ENCODE data around the gene AKR1A1. TPM values are rescaled to one million over a fixed set of nuclear protein-coding genes. Genes with fewer than 3 reads are reported as not detected.

Gene AKR1A1
- total RNA-seq, 2 experiments from 2014 or later: 25.3 to 31.0 TPM

GRCh38 chr1:45535988-45536766 is 14.4 kb upstream of the AKR1A1 start:
- Histone ChIP-seq H3K27ac (ENCODE audit: low read depth in 1 of 2, low read length in 2 of 2) (no peak overlapping the region), H3K9me3 (ENCODE audit: control insufficient read depth in 1 of 2, insufficient read depth in 1 of 2, low read length in 2 of 2) (no peaks in the 10 kb centered on the region), H3K27me3 (ENCODE audit: control insufficient read depth in 1 of 2, insufficient read depth in 2 of 2, low read length in 2 of 2) (no peaks in the 10 kb centered on the region), H3K4me1 (ENCODE audit: insufficient read depth, low read length) (no peaks in the 10 kb centered on the region), H3K4me3 (ENCODE audit: low read length) (no peak overlapping the region), H3K36me3 (ENCODE audit: insufficient read depth, low read length) (no peaks in the 10 kb centered on the region)
- no peaks in the 10 kb centered on the region for H3K36me3 Mint-ChIP-seq (ENCODE audit: low read depth)
- ATAC-seq (ENCODE audit: poor library complexity) (no peak), DNase-seq (no peak)
- intact Hi-C loops (cut with DNase I, micrococcal nuclease): no loop called here
- H3K27me3 Mint-ChIP-seq: no peaks in the 10 kb centered on the region
- H3K27ac Mint-ChIP-seq: no peak overlapping the region
- no peaks in the 10 kb centered on the region for H3K9me3 Mint-ChIP-seq
- CTCF ChIA-PET: no interaction called here
- no peak for TF ChIP-seq CTCF (IDR thresholded peaks at IDR 0.05)
- H3K4me1 Mint-ChIP-seq (ENCODE audit: low read depth): no peaks in the 10 kb centered on the region
- POLR2A ChIA-PET: interaction anchor here (1.7 kb wide), 1 partner anchor 14 kb away, joined by 5 read pairs; the partner anchor contains the start of gene PRDX1
- H3K4me3 Mint-ChIP-seq: no peak overlapping the region

GRCh38 chr1:45536886-45537285 is 13.7 kb upstream of the AKR1A1 start:
- Histone ChIP-seq H3K4me1 (ENCODE audit: insufficient read depth, low read length) (no peaks in the 10 kb centered on the region), H3K4me3 (ENCODE audit: low read length) (no peak overlapping the region), H3K27ac (ENCODE audit: low read depth in 1 of 2, low read length in 2 of 2) (no peak overlapping the region), H3K27me3 (ENCODE audit: control insufficient read depth in 1 of 2, insufficient read depth in 2 of 2, low read length in 2 of 2) (no peaks in the 10 kb centered on the region), H3K36me3 (ENCODE audit: insufficient read depth, low read length) (no peaks in the 10 kb centered on the region), H3K9me3 (ENCODE audit: control insufficient read depth in 1 of 2, insufficient read depth in 1 of 2, low read length in 2 of 2) (no peaks in the 10 kb centered on the region)
- intact Hi-C loops (cut with DNase I, micrococcal nuclease): no loop called here
- no peak for TF ChIP-seq CTCF (IDR thresholded peaks at IDR 0.05)
- Mint-ChIP-seq H3K36me3 (ENCODE audit: low read depth) (no peaks in the 10 kb centered on the region), H3K27me3 (no peaks in the 10 kb centered on the region), H3K27ac (no peak overlapping the region), H3K4me1 (ENCODE audit: low read depth) (no peaks in the 10 kb centered on the region), H3K9me3 (no peaks in the 10 kb centered on the region), H3K4me3 (no peak overlapping the region)
- DNase-seq (no peak), ATAC-seq (ENCODE audit: poor library complexity) (no peak)
- ChIA-PET CTCF (no interaction called here), POLR2A (interaction anchor here (1.7 kb wide), 1 partner anchor 15 kb away, joined by 5 read pairs; the partner anchor contains the start of gene PRDX1)

GRCh38 chr1:45541193-45541592 is 9.4 kb upstream of the AKR1A1 start:
- ATAC-seq (ENCODE audit: poor library complexity) (no peak), DNase-seq (no peak)
- H3K27me3 Mint-ChIP-seq: no peaks in the 10 kb centered on the region
- Histone ChIP-seq H3K4me1 (ENCODE audit: insufficient read depth, low read length) (peaks cover 32% of the 10 kb centered on the region), H3K9me3 (ENCODE audit: control insufficient read depth in 1 of 2, insufficient read depth in 1 of 2, low read length in 2 of 2) (no peaks in the 10 kb centered on the region), H3K27me3 (ENCODE audit: control insufficient read depth in 1 of 2, insufficient read depth in 2 of 2, low read length in 2 of 2) (no peaks in the 10 kb centered on the region), H3K4me3 (ENCODE audit: low read length) (no peak overlapping the region), H3K27ac (ENCODE audit: low read depth in 1 of 2, low read length in 2 of 2) (no peak overlapping the region), H3K36me3 (ENCODE audit: insufficient read depth, low read length) (no peaks in the 10 kb centered on the region)
- no peaks in the 10 kb centered on the region for H3K36me3 Mint-ChIP-seq (ENCODE audit: low read depth)
- ChIA-PET POLR2A (interaction anchor here (5.4 kb wide), 1 partner anchor 20 kb away, joined by 36 read pairs; the partner anchor contains the start of gene PRDX1), CTCF (interaction anchor here (0.7 kb wide), 1 partner anchor 769 kb away, joined by 3 read pairs; no protein-coding TSS in a partner anchor)
- H3K4me1 Mint-ChIP-seq (ENCODE audit: low read depth): peaks cover 29% of the 10 kb centered on the region
- intact Hi-C loops (cut with DNase I, micrococcal nuclease): no loop called here
- no peak overlapping the region for H3K4me3 Mint-ChIP-seq
- no peak overlapping the region for H3K27ac Mint-ChIP-seq
- no peak for TF ChIP-seq CTCF (IDR thresholded peaks at IDR 0.05)
- no peaks in the 10 kb centered on the region for H3K9me3 Mint-ChIP-seq

Data from CD4-positive, alpha-beta T cell (primary cell).